WERI-Rb-1 (cell line): Measurements from ENCODE around the gene CLBA1.

Source experiments
- DNase-seq: peaks from one replicate; pipeline ENCODE4 v3.0.0-alpha.2; 2020
- H3K27ac ChIP-seq: fragments of 250-450 bp; sonication (Bioruptor Pico); 2 replicates; pipeline ENCODE4 v1.5.1; 2020; ENCODE audit warnings: mild to moderate bottlenecking, moderate library complexity
- H3K27me3 ChIP-seq: fragments of 250-450 bp; sonication (Bioruptor Pico); 2 replicates; pipeline ENCODE4 v1.5.1; 2021; ENCODE audit warnings: mild to moderate bottlenecking, low read depth, moderate library complexity; ENCODE audit not compliant: insufficient read depth, severe bottlenecking
- H3K36me3 ChIP-seq: fragments of 250-450 bp; sonication (Bioruptor Pico); 2 replicates; pipeline ENCODE4 v1.5.1; 2020; ENCODE audit warnings: mild to moderate bottlenecking, moderate library complexity
- H3K4me3 ChIP-seq: 2 replicates; pipeline ENCODE4 v1.5.1; 2011; ENCODE audit warnings: low read depth, mild to moderate bottlenecking, control low read depth, low read length
- H3K9me3 ChIP-seq: fragments of 250-450 bp; sonication (Bioruptor Pico); 2 replicates; pipeline ENCODE4 v1.5.1; 2021; ENCODE audit warnings: mild to moderate bottlenecking, moderate library complexity; ENCODE audit not compliant: severe bottlenecking
- CTCF ChIP-seq: IDR thresholded peaks from 2 replicates; pipeline ENCODE4 v1.5.1; 2011; ENCODE audit warnings: low read depth, mild to moderate bottlenecking, control low read depth, inconsistent platforms, low read length

CLBA1 gene

GRCh38 chr14:104980611-104981531, 4.7 kb upstream of the CLBA1 start:
- Histone ChIP-seq H3K9me3 (no peaks in the 10 kb centered on the region), H3K27ac (no peak overlapping the region), H3K4me3 (no peak overlapping the region), H3K36me3 (no peaks in the 10 kb centered on the region), H3K27me3 (no peaks in the 10 kb centered on the region)
- TF ChIP-seq CTCF, result no peak
- no peak for DNase-seq

GRCh38 chr14:104981699-104982541, 3.7 kb upstream of the CLBA1 start:
- Histone ChIP-seq H3K27me3 (no peaks in the 10 kb centered on the region), H3K27ac (no peak overlapping the region), H3K9me3 (no peaks in the 10 kb centered on the region), H3K36me3 (no peaks in the 10 kb centered on the region), H3K4me3 (no peak overlapping the region)
- TF ChIP-seq CTCF, result no peak
- no peak for DNase-seq

- no peak for TF ChIP-seq CTCF
- DNase-seq, result no peak
- no peaks in the 10 kb centered on the region for H3K9me3 ChIP-seq
- no peaks in the 10 kb centered on the region for H3K27me3 ChIP-seq
- no peak overlapping the region for H3K4me3 ChIP-seq
- H3K36me3 ChIP-seq, result no peaks in the 10 kb centered on the region
- H3K27ac ChIP-seq, result no peak overlapping the region
Measured at GRCh38 chr14:104982548-104983230, 2.9 kb upstream of the CLBA1 start.

- Histone ChIP-seq H3K36me3 (no peaks in the 10 kb centered on the region), H3K4me3 (no peak overlapping the region), H3K27me3 (no peaks in the 10 kb centered on the region), H3K9me3 (no peaks in the 10 kb centered on the region), H3K27ac (no peak overlapping the region)
- TF ChIP-seq CTCF, result no peak
- no peak for DNase-seq
Measured at GRCh38 chr14:104983231-104983721, 2.3 kb upstream of the CLBA1 start.

- no peak overlapping the region; the same call in 1 of the 2 replicates for H3K27ac ChIP-seq
- no peak overlapping the region for H3K4me3 ChIP-seq
- H3K9me3 ChIP-seq, result no peaks in the 10 kb centered on the region
- no peak for TF ChIP-seq CTCF
- no peaks in the 10 kb centered on the region for H3K27me3 ChIP-seq
- H3K36me3 ChIP-seq, result no peaks in the 10 kb centered on the region
- no peak for DNase-seq
Measured at GRCh38 chr14:104984056-104984894, 1.3 kb upstream of the CLBA1 start.
